Stimulated activated naive CD8-positive, alpha-beta T cell treated with anti-CD3 and anti-CD28 coated beads, Interleukin-15, amount 100 ng/mL, for 72 hours (primary cell): ENCODE data around the gene PLPP6.

Experiments
- ATAC-seq: fragments of 150-1000 bp; cut with Tn5 transposase; 2 replicates; pipeline ENCODE4 v1.10.0; 2021; ENCODE audit warnings: mild to moderate bottlenecking, moderate library complexity
- DNase-seq, 2 donors: peaks; one replicate each; pipeline ENCODE4 v3.0.0; 2021 to 2022
- H3K27ac Mint-ChIP-seq, 2 donors: one replicate each; pipeline ENCODE4 v1.8.0; 2022; ENCODE audit warnings: mild to moderate bottlenecking in 2 of 2, mixed read lengths in 2 of 2, moderate library complexity in 2 of 2
- H3K27me3 Mint-ChIP-seq: one replicate; pipeline ENCODE4 v1.8.0; 2022; ENCODE audit warnings: mixed read lengths
- H3K4me1 Mint-ChIP-seq: one replicate; pipeline ENCODE4 v1.8.0; 2022; ENCODE audit warnings: mild to moderate bottlenecking, mixed read lengths
- H3K4me3 Mint-ChIP-seq, 2 donors: one replicate each; pipeline ENCODE4 v1.8.0; 2022; ENCODE audit warnings: mild to moderate bottlenecking in 2 of 2, mixed read lengths in 2 of 2, moderate library complexity in 1 of 2
- H3K9me3 Mint-ChIP-seq, 2 donors: one replicate each; pipeline ENCODE4 v1.8.0; 2022; ENCODE audit warnings: mixed read lengths in 2 of 2

The PLPP6 gene

GRCh38 chr9:4706021-4706420, 43.9 kb downstream of the PLPP6 start:
- H3K4me1 Mint-ChIP-seq, result peaks cover 24% of the 10 kb centered on the region
- no peak for DNase-seq
- no peaks in the 10 kb centered on the region for H3K27me3 Mint-ChIP-seq
- no peaks in the 10 kb centered on the region for H3K9me3 Mint-ChIP-seq
- H3K4me3 Mint-ChIP-seq, result no peak overlapping the region
- ATAC-seq, result no peak
- no peak overlapping the region for H3K27ac Mint-ChIP-seq

- Mint-ChIP-seq H3K4me1 (peaks cover 18% of the 10 kb centered on the region), H3K9me3 (no peaks in the 10 kb centered on the region), H3K4me3 (no peak overlapping the region), H3K27me3 (no peaks in the 10 kb centered on the region), H3K27ac (peak overlapping the region in 1 of 2 donors; percentile 40)
- DNase-seq (no peak), ATAC-seq (no peak)
These were observed 45.0 kb downstream of the PLPP6 start for GRCh38 chr9:4706971-4707622.

DNA sequence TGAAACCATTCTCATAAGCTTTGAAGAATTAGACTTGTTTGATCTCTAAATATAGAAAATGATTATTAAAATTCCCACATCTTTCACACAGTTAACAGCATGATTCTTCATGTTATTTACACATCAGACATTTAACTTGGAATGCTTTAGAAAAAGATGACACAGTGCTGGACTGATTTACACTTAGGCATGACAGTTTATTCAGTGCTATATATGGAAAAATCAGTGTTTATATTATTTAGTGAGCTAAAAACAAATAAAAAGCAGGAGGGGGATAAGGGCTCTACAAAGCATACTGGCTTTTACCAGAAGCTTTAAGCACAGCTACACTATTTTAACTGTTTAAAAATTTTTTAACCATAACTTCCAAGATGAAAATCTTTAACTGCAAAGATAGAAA, 47.3 kb downstream of the PLPP6 start:
- H3K27ac Mint-ChIP-seq, result peak overlapping the region in 1 of 2 donors; percentile 83
- ATAC-seq, result no peak
- DNase-seq, result no peak

DNA sequence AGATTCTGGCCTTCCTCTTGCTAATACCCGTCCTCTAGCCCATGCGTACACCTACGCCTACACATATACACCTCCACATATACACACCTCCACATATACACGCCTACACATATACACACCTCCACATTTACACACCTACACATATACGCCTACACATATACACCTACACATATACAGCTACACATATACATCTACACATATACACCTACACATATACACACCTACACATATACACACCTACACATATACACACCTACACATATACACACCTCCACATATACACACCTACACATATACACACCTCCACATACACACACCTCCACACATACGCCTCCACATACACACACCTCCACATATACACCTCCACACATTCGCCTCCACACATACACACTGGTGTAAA, 51.8 kb downstream of the PLPP6 start:
- Mint-ChIP-seq H3K27me3 (no peaks in the 10 kb centered on the region), H3K9me3 (peaks cover 0 to 6% of the 10 kb centered on the region in 2 donors), H3K27ac (no peak overlapping the region), H3K4me3 (no peak overlapping the region), H3K4me1 (peaks cover 5% of the 10 kb centered on the region)
- peak; percentile 45 for ATAC-seq
- no peak for DNase-seq

More for the DNA sequence above, 47.3 kb downstream of the PLPP6 start:
- Mint-ChIP-seq H3K4me1 (peaks cover 18% of the 10 kb centered on the region), H3K9me3 (peaks cover 0 to 6% of the 10 kb centered on the region in 2 donors), H3K4me3 (no peak overlapping the region), H3K27me3 (no peaks in the 10 kb centered on the region)

DNA sequence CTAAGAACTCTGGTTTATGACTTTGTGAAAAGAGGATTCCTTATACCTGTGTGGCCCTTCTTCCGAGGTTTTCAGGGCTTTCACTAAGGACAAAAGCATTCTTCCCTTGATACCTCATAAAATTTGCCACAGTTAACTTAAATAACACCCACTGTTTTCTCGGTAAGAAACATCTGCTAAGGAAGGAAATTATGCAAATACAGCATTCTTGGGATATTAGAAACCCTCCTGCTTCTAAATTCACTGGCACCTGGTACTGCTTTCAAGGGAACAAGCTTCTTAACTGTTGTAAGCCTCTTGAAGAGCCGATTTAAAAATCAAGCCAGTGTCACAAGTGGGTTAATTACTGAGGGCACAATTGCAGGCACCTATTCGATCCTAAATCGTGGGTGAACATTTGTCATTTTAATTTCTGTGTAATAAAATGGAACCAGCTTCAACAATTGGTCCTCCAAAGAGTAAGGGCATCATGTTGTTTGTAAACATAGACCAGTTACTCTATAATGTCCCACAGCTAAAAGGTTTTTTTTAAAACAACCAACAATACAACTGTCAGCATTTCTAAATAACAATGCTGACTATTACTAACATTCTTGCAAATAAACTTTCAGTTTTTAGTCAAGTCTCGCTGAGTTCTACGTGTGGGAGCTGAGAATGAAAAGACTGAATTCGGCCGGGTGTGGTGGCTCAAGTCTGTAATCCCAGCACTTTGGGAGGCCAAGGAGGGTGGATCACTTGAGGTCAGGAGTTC, 52.3 kb downstream of the PLPP6 start:
- peaks cover 0 to 6% of the 10 kb centered on the region in 2 donors for H3K9me3 Mint-ChIP-seq
- ATAC-seq, result no peak
- no peaks in the 10 kb centered on the region for H3K27me3 Mint-ChIP-seq
- peaks cover 2% of the 10 kb centered on the region for H3K4me1 Mint-ChIP-seq
- no peak overlapping the region for H3K4me3 Mint-ChIP-seq
- H3K27ac Mint-ChIP-seq, result no peak overlapping the region
- no peak for DNase-seq
